ENCODE data around the gene PCDHGA2.
"Not testable (repeated sequence)": the region's sequence is repeated elsewhere in the genome, so short reads cannot be mapped to it uniquely, and the experiment has no call there.

PCDHGA2 gene

DNA sequence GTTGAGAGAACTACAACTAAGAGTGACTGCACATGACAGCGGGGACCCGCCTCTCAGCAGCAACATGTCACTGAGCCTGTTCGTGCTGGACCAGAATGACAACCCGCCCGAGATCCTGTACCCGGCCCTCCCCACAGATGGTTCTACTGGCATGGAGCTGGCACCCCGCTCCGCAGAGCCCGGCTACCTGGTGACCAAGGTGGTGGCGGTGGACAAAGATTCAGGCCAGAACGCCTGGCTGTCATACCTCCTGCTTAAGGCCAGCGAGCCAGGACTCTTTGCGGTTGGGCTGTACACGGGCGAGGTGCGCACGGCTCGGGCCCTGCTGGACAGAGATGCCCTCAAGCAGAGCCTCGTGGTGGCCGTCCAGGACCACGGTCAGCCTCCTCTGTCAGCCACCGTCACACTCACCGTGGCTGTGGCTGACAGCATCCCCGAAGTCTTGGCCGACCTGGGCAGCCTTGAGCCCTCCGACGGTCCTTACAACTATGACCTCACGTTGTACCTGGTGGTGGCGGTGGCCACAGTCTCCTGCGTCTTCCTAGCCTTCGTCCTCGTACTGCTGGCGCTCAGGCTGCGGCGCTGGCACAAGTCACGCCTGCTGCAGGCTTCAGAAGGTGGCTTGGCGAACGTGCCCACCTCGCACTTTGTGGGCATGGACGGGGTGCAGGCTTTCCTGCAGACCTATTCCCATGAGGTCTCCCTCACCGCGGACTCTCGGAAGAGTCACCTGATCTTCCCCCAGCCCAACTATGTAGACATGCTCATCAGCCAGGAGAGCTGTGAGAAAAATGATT is 46.1 kb downstream of the PCDHGA2 start:
- no peak for DNase-seq
- Histone ChIP-seq H3K36me3 (no peaks in the 10 kb centered on the region), H3K4me3 (ENCODE audit: low read depth, low read length) (no peak overlapping the region), H3K9me3 (ENCODE audit: severe bottlenecking) (peaks cover 13% of the 10 kb centered on the region), H3K27me3 (ENCODE audit: insufficient read depth, low read depth, severe bottlenecking) (no peaks in the 10 kb centered on the region), H3K27ac (no peak overlapping the region)
- TF ChIP-seq, protein P1, sequence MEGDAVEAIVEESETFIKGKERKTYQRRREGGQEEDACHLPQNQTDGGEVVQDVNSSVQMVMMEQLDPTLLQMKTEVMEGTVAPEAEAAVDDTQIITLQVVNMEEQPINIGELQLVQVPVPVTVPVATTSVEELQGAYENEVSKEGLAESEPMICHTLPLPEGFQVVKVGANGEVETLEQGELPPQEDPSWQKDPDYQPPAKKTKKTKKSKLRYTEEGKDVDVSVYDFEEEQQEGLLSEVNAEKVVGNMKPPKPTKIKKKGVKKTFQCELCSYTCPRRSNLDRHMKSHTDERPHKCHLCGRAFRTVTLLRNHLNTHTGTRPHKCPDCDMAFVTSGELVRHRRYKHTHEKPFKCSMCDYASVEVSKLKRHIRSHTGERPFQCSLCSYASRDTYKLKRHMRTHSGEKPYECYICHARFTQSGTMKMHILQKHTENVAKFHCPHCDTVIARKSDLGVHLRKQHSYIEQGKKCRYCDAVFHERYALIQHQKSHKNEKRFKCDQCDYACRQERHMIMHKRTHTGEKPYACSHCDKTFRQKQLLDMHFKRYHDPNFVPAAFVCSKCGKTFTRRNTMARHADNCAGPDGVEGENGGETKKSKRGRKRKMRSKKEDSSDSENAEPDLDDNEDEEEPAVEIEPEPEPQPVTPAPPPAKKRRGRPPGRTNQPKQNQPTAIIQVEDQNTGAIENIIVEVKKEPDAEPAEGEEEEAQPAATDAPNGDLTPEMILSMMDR (IDR thresholded peaks at IDR 0.05; ENCODE audit: low read depth, low read length) = no peak

DNA sequence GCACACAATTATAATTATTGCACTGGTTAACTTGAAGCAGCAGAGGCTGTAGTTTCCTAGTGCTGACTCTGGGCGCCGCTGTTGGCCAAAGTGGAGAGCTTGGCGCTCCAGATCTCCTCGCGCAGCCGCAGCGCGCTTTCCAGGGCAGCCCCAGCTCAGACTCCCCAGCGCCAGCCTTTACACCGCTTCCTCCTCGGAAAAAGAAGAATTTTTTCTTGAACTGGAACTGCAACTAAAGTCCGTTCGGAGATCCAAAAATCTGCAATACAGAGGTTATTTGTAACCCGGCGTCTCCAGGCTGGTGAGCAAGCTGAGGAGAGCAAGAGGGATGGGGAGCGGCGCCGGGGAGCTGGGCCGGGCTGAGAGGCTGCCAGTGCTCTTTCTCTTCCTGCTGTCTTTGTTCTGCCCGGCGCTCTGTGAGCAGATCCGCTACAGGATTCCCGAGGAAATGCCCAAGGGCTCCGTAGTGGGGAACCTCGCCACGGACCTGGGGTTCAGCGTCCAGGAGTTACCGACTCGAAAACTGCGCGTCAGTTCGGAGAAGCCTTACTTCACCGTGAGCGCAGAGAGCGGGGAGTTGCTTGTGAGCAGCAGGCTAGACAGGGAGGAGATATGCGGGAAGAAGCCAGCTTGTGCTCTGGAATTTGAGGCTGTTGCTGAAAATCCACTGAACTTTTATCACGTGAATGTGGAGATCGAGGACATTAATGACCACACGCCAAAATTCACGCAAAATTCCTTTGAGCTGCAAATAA is 49.2 kb downstream of the PCDHGA2 start, which contains the start of gene PCDHGB4:
Gene PCDHGB4, plus strand, starts transcription at position 142 of the 755 bp plus-strand sequence. Its CDS starts 187 bp downstream, at position 329.
- not testable (repeated sequence) for DNase-seq; H3K4me3 ChIP-seq (ENCODE audit: low read depth, low read length); H3K36me3 ChIP-seq; H3K27me3 ChIP-seq (ENCODE audit: insufficient read depth, low read depth, severe bottlenecking); H3K27ac ChIP-seq
- peaks cover 11% of the 10 kb centered on the region for H3K9me3 ChIP-seq (ENCODE audit: severe bottlenecking)

DNA sequence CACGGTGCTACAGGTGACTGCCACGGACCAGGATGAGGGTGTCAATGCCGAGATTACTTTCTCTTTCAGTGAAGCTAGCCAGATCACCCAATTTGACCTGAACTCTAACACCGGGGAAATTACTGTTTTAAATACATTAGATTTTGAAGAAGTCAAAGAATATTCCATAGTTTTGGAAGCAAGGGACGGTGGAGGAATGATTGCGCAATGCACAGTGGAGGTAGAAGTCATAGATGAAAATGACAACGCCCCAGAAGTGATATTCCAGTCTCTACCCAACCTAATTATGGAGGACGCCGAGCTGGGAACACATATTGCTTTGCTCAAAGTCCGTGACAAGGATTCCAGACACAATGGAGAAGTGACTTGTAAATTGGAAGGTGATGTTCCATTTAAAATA is 50.1 kb downstream of the PCDHGA2 start:
- DNase-seq = no peak
- TF ChIP-seq, protein P1 (IDR thresholded peaks at IDR 0.05; ENCODE audit: low read depth, low read length) = no peak
- Histone ChIP-seq H3K27me3 (ENCODE audit: insufficient read depth, low read depth, severe bottlenecking) (no peaks in the 10 kb centered on the region), H3K4me3 (ENCODE audit: low read depth, low read length) (no peak overlapping the region), H3K9me3 (ENCODE audit: severe bottlenecking) (peaks cover 6% of the 10 kb centered on the region), H3K27ac (no peak overlapping the region), H3K36me3 (no peaks in the 10 kb centered on the region)

DNA sequence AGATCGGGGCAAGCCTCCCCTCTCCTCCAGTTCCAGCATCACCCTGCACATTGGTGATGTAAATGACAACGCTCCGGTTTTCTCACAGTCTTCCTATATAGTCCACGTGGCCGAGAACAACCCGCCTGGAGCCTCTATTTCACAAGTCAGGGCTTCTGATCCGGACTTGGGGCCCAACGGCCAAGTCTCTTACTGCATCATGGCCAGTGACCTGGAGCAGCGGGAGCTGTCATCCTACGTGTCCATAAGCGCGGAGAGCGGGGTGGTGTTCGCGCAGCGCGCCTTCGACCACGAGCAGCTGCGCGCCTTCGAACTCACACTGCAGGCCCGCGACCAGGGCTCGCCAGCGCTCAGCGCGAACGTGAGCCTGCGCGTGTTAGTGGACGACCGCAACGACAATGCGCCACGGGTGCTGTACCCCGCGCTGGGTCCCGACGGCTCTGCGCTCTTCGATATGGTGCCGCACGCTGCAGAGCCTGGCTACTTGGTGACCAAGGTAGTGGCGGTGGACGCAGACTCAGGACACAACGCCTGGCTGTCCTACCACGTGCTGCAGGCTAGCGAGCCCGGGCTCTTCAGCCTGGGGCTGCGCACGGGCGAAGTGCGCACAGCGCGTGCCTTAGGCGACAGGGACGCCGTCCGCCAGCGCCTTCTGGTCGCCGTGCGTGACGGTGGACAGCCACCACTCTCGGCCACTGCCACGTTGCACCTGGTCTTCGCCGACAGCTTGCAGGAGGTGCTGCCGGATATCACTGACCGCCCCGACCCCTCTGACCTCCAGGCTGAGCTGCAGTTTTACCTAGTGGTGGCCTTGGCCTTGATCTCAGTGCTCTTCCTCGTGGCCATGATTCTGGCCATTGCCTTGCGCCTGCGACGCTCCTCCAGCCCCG is 50.8 kb downstream of the PCDHGA2 start:
- no peaks in the 10 kb centered on the region for H3K36me3 ChIP-seq
- no peak for DNase-seq
- no peak overlapping the region for H3K4me3 ChIP-seq (ENCODE audit: low read depth, low read length)
- TF ChIP-seq, protein P1 (IDR thresholded peaks at IDR 0.05; ENCODE audit: low read depth, low read length) = no peak
- no peaks in the 10 kb centered on the region for H3K27me3 ChIP-seq (ENCODE audit: insufficient read depth, low read depth, severe bottlenecking)
- H3K27ac ChIP-seq = no peak overlapping the region
- peaks cover 6% of the 10 kb centered on the region for H3K9me3 ChIP-seq (ENCODE audit: severe bottlenecking)

DNA sequence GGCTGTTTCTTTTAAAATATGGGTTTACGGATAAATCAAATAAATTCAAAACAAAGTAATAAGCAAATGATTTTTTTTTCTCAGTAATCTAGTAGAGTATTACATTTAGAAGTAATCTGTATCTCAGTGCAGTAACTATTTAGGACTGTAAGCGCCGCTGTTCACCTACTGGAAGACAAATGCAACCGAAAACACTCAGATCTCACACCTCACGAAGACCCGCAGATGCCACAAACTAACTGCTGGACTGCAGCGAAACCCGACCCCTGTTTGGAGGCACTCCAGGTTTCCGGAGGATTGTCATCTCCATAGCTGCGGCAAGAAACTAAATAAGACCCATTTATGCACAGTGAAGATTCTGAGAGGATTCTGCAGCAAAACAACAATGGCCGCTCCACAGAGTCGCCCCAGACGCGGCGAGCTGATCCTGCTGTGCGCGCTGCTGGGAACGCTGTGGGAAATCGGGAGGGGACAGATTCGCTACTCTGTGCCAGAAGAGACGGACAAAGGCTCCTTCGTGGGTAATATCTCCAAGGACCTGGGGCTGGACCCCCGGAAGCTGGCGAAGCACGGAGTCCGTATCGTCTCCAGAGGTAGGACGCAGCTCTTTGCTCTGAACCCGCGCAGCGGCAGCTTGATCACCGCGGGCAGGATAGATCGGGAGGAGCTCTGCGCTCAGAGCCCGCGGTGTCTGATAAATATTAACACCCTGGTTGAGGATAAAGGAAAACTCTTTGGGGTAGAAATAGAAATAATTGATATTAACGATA is 54.1 kb downstream of the PCDHGA2 start, which contains the start of gene PCDHGA8:
Gene PCDHGA8, plus strand, starts transcription at position 205 of the 770 bp plus-strand sequence. Its CDS starts 181 bp downstream, at position 386.
- Histone ChIP-seq H3K36me3 (no peaks in the 10 kb centered on the region), H3K4me3 (ENCODE audit: low read depth, low read length) (no peak within 1 kb of the TSS), H3K27me3 (ENCODE audit: insufficient read depth, low read depth, severe bottlenecking) (no peaks in the 10 kb centered on the region), H3K27ac (no peak within 1 kb of the TSS), H3K9me3 (ENCODE audit: severe bottlenecking) (peaks cover 4% of the 10 kb centered on the region)
- TF ChIP-seq, protein P1 (IDR thresholded peaks at IDR 0.05; ENCODE audit: low read depth, low read length) = no peak
- DNase-seq = no peak
